HG02943 (cell line): ENCODE results near the gene DYNLL1.
"Not testable (repeated sequence)": the region's sequence is repeated elsewhere in the genome, so short reads cannot be mapped to it uniquely, and the experiment has no call there.

Source experiments
- ATAC-seq: cut with Tn5 transposase; IDR thresholded peaks from one replicate; pipeline ENCODE4 v1.9.1; 2021; ENCODE audit warnings: mild to moderate bottlenecking, low read depth, moderate library complexity; ENCODE audit not compliant: unreplicated experiment

DYNLL1 gene

GRCh38 chr12:120473807-120474615 is 21.9 kb upstream of the DYNLL1 start:
- ATAC-seq: no peak

GRCh38 chr12:120474616-120474960 is 21.3 kb upstream of the DYNLL1 start:
- no peak for ATAC-seq

GRCh38 chr12:120475643-120476042 is 20.3 kb upstream of the DYNLL1 start:
- ATAC-seq: no peak

GRCh38 chr12:120479458-120479857 is 16.5 kb upstream of the DYNLL1 start:
- no peak for ATAC-seq

GRCh38 chr12:120480211-120480610 is 15.7 kb upstream of the DYNLL1 start:
- ATAC-seq: no peak

- ATAC-seq: no peak
Measured at GRCh38 chr12:120481022-120481767, 14.7 kb upstream of the DYNLL1 start.

GRCh38 chr12:120483621-120484020 is 12.3 kb upstream of the DYNLL1 start:
- ATAC-seq: no peak

GRCh38 chr12:120485961-120486881 is 9.7 kb upstream of the DYNLL1 start:
- ATAC-seq: no peak

GRCh38 chr12:120487552-120487951 is 8.4 kb upstream of the DYNLL1 start:
- not testable (repeated sequence) for ATAC-seq

GRCh38 chr12:120488057-120488640 is 7.8 kb upstream of the DYNLL1 start:
- ATAC-seq: no peak

GRCh38 chr12:120489018-120489417 is 6.9 kb upstream of the DYNLL1 start:
- no peak for ATAC-seq

- no peak for ATAC-seq
Measured at GRCh38 chr12:120490325-120490724, 5.6 kb upstream of the DYNLL1 start.

GRCh38 chr12:120490833-120491512 is 4.9 kb upstream of the DYNLL1 start:
- no peak for ATAC-seq

GRCh38 chr12:120495186-120495730 is 655 bp upstream of the DYNLL1 start:
- ATAC-seq: peak; percentile 9

GRCh38 chr12:120496413-120497340 is 764 bp downstream of the DYNLL1 start:
- peak; percentile 12 for ATAC-seq

- no peak for ATAC-seq
Measured at GRCh38 chr12:120497524-120498150, 1.7 kb downstream of the DYNLL1 start.

- no peak for ATAC-seq
Measured at GRCh38 chr12:120498870-120499515, 3.1 kb downstream of the DYNLL1 start.

GRCh38 chr12:120500581-120500980 is 4.7 kb downstream of the DYNLL1 start:
- no peak for ATAC-seq
